ENCODE measurements around the gene ZDHHC12.

The ZDHHC12 gene

DNA sequence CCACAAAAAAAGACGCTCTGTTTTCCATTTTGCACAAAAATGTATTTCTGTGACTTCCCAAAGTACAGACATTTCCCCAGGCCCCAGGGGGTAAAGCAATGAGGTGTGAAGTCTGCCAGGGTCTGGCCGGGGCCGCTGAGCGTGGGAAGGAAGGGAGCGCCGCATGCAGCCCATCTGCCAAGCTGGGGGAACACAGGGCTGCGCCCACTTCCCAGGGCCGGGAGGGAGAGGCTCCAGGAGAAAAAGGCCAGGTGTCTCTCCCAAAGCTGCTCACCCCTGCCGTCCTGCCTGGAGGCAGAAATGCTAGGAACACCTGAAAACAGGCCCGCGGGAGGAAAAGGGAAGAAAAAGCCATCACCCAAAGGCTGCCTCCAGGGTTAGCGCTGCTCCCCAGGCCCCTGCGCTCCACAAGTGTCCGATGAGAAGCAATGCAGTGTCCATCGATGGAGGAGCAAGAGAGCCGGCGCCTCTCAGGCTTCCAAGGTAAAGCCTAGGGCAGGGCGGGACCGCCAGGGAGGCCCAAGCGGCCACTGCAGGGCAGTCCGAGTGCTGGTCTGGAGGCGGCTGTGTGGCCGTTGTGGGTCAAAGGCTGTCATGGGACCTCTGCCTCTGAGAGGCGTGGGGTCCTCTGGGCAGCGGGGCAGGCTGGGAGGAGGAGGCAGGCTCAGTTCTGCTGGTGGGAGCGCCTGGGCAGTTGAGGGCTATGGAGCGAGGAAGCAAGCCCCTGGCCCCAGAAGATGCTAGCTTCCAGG is 6.0 kb upstream of the ZDHHC12 start:
- DNase-seq = no peak

GRCh38 chr9:128729302-128729701 is 5.4 kb upstream of the ZDHHC12 start:
- DNase-seq = no peak

DNA sequence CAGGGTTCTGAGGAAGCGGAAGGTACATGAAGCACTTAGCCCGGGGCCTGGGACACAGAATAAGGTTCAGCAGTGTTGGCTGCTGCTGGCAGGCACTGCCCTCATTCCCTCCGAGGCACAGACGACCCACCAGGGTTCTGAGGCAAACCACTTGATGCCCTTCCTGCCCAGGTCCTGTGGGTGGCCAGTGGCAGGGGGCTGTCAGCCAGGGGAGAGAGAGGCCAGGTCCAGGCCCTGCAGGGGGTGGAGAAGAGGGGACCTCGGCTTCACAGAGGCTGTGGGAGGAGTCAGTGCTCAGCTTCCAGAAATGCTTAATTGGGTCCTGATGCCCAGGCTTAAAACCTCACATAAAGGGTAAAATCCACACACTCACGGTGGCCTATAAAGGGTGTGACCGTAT is 4.4 kb upstream of the ZDHHC12 start:
- DNase-seq = no peak

DNA sequence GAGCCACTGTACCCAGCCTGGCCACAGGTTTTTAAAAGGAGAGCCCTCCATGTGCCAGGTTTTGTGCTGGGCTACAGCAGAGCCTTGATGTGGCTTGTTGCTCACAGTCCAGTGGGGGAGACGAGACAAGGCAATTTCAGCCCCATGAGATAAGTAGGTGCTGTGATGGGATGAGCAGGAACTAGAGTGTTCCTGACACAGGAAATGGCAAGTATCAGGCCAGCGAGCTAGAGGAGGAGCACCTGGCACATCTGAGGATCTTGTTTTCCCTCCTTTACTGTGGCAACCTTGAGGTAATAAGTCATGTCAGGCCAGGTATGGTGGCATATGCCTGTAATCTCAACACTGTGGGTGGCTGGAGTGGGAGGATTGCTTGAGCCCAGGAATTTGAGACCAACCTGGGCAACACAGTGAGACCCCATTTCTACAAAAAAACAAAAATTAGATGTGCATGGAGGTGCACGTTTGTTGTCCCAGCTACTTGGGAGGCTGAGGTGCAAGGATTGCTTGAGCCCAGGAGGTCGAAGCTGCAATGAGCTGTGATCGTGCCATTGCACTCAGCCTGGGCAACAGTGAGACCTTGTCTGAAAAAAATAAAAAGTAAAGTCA is 3.8 kb upstream of the ZDHHC12 start:
- no peak for DNase-seq

- peak; percentile 71 for DNase-seq
Measured at GRCh38 chr9:128724744-128725211, 851 bp upstream of the ZDHHC12 start.

- no peak for DNase-seq
Measured at GRCh38 chr9:128723352-128723865, 518 bp downstream of the ZDHHC12 start.

- DNase-seq = no peak
Measured at GRCh38 chr9:128722380-128723351, 1.3 kb downstream of the ZDHHC12 start.

DNA sequence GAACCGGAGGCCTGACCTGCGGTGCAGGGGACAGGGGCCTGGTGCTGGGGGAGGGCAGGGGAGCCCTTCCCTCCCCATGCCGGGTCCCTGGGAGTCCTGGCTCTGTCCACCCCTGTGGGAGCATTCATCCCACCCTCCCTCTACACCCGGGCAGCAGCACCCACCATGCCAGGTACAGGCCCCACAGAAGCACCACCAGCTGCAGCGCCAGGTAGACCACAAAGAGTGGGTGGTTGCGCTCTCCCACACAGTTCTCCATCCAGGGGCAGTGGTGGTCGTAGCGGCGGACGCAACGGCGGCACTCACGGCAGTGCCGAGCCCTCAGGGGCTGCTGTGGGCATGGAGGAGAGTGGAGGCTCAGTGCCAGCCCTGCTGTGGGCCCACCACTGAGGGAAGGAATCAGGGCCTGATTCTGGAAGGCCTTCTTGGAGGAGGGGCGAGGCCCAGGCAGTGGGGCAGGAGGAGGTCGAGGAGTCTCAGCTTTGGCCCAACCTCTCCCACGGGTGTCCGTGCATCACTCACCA is 2.4 kb downstream of the ZDHHC12 start:
- DNase-seq = no peak

DNA sequence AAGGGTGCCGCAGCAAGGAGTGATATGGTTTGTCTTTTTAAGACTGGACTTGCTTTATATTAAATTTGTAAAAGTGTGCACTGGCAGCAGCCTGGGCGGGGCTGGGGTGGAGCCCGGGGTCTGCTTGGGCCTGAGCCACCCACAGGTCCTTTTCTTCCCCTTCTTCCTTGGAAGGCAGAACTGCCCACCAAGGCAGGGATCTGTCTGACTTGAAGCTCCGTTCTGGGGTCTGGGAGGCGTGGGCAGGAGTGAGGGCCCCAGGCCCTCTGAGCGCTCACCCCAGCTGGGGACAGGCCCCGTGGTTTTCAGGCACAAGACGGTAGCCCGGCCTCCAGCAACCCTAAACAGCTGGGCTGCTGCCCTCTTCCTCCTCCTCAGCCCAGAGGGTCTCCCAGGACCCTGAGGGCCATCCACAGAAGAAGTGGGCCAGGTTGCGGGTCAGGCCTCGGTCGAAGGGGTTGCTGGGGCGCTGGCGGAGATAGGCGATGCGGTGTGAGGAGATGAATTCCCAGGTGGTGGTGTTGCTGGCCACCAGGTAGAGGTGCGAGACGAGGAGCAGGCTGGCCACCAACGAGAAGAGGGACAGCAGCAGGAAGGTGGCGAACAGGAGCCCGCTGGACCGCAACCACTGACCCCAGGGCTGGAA is 3.0 kb downstream of the ZDHHC12 start:
- DNase-seq = no peak

DNA sequence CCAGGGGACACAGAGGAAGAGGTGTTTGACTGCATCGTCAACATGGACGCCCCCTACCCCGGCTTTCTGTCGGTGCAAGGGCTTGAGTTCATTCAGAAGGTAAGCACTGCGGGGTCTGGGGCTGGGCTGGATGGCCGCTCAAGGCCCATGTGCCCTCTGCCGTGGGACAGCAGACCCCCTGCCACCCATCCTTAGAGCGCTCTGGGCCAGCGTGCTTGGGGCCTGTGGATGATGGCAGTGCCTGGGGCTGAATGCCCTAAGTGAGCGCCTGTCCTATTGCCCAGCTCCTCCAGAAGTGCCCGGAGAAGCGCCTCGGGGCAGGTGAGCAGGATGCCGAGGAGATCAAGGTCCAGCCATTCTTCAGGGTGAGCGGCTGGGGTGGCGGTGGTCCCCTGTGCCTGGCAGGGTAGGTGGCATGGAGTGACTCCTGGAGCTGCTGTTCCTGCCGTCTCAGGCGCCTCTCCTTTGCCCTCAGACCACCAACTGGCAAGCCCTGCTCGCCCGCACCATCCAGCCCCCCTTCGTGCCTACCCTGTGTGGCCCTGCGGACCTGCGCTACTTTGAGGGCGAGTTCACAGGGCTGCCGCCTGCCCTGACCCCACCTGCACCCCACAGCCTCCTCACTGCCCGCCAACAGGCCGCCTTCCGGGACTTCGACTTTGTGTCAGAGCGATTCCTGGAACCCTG is 3.9 kb downstream of the ZDHHC12 start:
- no peak for DNase-seq

GRCh38 chr9:128718475-128718874 is 5.5 kb downstream of the ZDHHC12 start:
- no peak for DNase-seq

DNA sequence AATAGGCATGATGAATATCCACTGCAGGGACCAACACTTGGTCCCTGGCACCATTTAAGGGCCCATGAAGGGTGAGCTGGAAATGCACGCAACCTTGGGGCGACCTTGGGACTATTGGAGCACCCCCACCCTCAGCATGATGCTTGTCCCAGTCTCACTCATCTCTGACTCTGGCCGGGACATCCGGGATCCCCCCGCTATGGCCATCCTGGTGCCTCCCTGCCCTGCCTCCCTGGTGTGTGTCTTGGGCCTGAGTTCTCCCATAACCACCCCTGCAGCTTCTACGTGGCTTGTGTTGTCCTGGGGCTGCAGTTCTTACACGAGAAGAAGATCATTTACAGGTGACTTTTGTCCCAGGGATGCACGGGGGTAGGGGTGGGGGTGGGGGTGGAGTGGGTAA is 5.9 kb downstream of the ZDHHC12 start:
- no peak for DNase-seq

GRCh38 chr9:128716581-128717254 is 7.2 kb downstream of the ZDHHC12 start:
- no peak for DNase-seq

DNA sequence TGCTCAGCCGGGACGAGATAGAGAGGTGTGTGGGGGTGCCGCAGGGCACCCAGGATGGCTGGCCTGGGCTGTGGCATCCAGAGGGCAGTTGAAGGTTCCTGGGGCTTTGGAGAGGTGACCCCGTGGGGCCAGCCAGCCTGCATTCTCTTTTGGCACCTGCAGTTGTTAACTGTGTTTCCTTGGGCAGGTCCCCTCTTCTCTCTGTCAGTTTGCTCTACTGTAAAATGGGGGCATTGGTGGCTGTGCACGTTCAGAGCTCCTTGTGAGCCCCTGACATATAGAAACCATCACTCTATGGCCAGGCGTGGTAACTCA is 8.5 kb downstream of the ZDHHC12 start:
- no peak for DNase-seq

DNA sequence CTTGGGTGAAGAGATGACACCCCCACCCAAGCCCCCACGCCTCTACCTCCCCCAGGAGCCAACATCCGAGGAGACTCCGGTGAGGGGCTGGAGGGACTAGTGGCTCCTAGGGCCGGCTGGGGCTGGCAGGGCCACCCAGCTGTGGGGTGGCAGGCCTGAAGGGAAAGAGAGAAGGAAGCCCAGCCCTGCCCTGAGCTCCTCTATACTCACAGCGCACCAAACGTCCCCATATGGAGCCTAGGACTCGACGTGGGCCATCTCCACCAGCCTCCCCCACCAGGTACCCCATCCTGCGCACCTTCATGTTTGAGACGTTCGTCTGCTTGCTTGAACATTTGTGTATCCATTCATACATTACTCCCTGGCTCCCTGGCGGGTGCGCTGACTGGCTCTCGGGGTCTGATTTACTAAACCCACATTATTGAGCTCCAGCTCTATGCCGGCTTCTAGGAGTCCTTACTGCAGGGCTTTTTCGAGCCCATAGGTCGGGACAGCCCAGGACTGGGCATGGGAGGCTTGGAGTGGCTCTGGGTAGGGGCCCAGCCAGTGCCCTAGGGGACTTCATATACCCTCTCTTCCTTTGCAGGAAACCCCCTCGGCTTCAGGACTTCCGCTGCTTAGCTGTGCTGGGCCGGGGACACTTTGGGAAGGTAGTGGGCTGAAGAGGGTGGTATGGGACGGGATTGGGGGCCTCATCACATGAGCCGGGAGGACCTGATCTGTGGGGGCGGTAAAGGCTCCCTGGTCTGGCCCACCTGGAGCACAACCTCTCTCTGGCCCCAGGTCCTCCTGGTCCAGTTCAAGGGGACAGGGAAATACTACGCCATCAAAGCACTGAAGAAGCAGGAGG is 9.1 kb downstream of the ZDHHC12 start:
- DNase-seq = no peak

- no peak for DNase-seq
Measured at GRCh38 chr9:128713941-128714573, 9.9 kb downstream of the ZDHHC12 start.

GRCh38 chr9:128713411-128713780 is 10.5 kb downstream of the ZDHHC12 start:
- no peak for DNase-seq

DNA sequence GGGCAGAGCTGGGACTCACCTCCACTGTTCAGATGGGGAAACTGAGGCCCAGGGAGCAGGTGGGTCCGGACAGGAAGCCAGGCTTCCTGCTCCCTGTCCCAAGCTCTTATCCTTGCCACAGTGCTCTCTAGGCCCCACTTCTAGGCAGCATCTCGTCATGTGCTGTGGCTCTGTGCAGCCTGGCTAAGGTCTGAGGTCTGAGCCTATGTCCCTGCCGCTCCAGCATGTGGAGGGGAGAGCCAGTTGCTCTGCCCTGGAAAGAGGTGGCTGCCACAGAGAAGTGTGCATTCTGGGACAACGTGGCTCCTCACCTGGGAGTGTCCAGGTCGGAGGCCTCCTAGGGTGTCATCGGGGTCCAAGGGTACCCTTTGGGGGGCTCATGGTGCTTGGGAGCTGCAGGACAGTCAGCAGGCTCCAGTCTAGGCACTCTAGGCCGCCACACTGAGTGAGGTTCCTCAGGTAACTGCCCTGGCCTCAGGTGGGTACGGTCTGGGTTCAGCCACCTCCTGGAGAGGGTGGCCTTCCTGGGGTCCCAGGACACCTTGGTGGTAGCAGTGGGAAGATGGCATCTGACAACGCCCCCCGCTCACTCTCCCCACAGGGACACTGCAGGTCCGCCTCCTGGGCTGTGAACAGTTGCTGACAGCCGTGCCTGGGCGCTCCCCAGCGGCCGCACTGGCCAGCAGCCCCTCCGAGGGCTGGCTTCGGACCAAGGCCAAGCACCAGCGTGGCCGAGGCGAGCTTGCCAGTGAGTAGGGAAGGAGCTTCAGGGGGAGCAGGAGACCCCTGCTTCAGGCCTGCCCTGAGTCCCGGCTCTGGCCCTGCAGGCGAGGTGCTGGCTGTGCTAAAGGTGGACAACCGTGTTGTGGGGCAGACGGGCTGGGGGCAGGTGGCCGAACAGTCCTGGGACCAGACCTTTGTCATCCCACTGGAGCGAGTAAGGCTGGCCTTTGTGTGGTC is 11.2 kb downstream of the ZDHHC12 start:
- DNase-seq = no peak

- no peak for DNase-seq
Measured at GRCh38 chr9:128707446-128707845, 16.5 kb downstream of the ZDHHC12 start.
